Endometrial microvascular endothelial cells (primary cell): ENCODE data around the gene PBX3. TPM values are rescaled to one million over a fixed set of nuclear protein-coding genes. Genes with fewer than 3 reads are reported as not detected.

Source experiments
- in situ Hi-C: cut with HindIII; loops from 2 replicates; pipeline ENCODE4 v1.10.0; 2017; ENCODE audit warnings: low sequenced_read_pairs, low pct_unique_long_range_greater_than_20kb; ENCODE audit errors: inconsistent ontology term
- total RNA-seq: library from RNA; depleted of rRNA; stranded (reverse); fragments of >200 nt; gene quantifications from one replicate; pipeline ENCODE4 v1.2.3, GENCODE V29; 2015; ENCODE audit errors: inconsistent ontology term

The PBX3 gene
- total RNA-seq, 1 donor from 2014 or later = 18.5 TPM

- in situ Hi-C loops = no loop called here
These were observed 212.1 kb downstream of the PBX3 start for GRCh38 chr9:125959315-125959714.

- in situ Hi-C loops = no loop called here
These were observed 212.9 kb downstream of the PBX3 start for GRCh38 chr9:125959951-125960619.

- in situ Hi-C loops = no loop called here
These were observed 213.5 kb downstream of the PBX3 start for GRCh38 chr9:125960626-125961025.

- in situ Hi-C loops = no loop called here
These were observed 213.9 kb downstream of the PBX3 start for GRCh38 chr9:125961072-125961471.

GRCh38 chr9:125963932-125964331 lies 216.8 kb downstream of the PBX3 start:
- in situ Hi-C loops = no loop called here

GRCh38 chr9:125964702-125965225 lies 217.6 kb downstream of the PBX3 start:
- in situ Hi-C loops = no loop called here

GRCh38 chr9:125965477-125965876 lies 218.3 kb downstream of the PBX3 start:
- in situ Hi-C loops = no loop called here

- in situ Hi-C loops = no loop called here
These were observed 219.3 kb downstream of the PBX3 start for GRCh38 chr9:125966466-125966865.

- in situ Hi-C loops = no loop called here
These were observed 220.0 kb downstream of the PBX3 start for GRCh38 chr9:125966959-125967711.

- in situ Hi-C loops = no loop called here
These were observed 221.7 kb downstream of the PBX3 start for GRCh38 chr9:125968714-125969374.

GRCh38 chr9:125969462-125969861 lies 222.3 kb downstream of the PBX3 start:
- in situ Hi-C loops = no loop called here

- in situ Hi-C loops = no loop called here
These were observed 222.7 kb downstream of the PBX3 start for GRCh38 chr9:125969868-125970267.

GRCh38 chr9:125970340-125970739 lies 223.2 kb downstream of the PBX3 start:
- in situ Hi-C loops = no loop called here

- in situ Hi-C loops = no loop called here
These were observed 223.9 kb downstream of the PBX3 start for GRCh38 chr9:125971050-125971449.

- in situ Hi-C loops = no loop called here
These were observed 225.0 kb downstream of the PBX3 start for GRCh38 chr9:125972012-125972729.

- in situ Hi-C loops = no loop called here
These were observed 226.4 kb downstream of the PBX3 start for GRCh38 chr9:125973547-125973946.

- in situ Hi-C loops = no loop called here
These were observed 227.5 kb downstream of the PBX3 start for GRCh38 chr9:125974705-125975104.

GRCh38 chr9:125977223-125977622 lies 230.1 kb downstream of the PBX3 start:
- in situ Hi-C loops = no loop called here

- in situ Hi-C loops = no loop called here
These were observed 232.2 kb downstream of the PBX3 start for GRCh38 chr9:125979383-125979782.
